GM10847 (cell line): Measurements from ENCODE around the gene ATG4B.

ENCODE experiments used
- POLR2A ChIP-seq: IDR thresholded peaks from 2 replicates; pipeline ENCODE4 v1.6.1; 2011; ENCODE audit not compliant: insufficient read length; ENCODE audit errors: extremely low read depth

Gene ATG4B

DNA sequence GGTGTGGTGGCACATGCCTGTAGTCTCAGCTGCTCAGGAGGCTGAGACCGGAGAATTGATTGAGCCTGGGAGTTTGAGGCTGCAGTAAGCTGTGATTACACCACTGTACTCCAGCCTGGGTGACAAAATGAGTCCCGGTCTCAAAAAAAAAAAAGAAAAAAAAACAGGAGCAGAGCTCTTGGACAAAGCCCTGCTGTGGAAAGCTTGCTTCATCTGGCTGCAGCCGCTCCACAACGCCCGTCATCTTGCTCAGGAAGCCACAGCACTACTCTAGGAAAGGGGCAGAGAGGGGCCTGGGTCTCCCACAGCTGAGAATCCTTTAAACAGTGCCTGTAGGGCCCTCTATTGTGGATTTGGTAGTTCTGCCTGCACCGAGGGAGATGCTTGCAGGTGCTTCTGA is 11.0 kb downstream of the ATG4B start:
- TF ChIP-seq POLR2A = no peak

DNA sequence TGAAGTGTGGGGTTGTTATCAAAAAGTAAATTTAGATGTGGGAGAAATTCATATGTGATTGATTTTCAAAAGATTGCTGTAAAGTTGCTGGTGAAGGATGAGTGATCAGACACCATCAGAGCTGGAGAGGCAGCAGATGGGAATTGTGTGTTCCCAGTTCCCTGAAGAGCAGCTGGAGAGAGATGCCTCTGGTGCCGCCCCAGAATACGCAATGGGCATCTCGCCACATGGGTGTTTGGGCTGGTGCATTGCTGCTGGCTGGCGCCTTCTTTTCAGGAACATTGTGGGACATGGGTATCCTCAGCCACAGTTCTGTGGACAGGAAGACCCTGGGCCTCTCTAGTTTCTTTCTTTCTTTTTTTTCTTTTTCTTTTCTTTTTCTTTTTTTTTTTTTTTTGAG is 11.9 kb downstream of the ATG4B start:
- no peak for TF ChIP-seq POLR2A

DNA sequence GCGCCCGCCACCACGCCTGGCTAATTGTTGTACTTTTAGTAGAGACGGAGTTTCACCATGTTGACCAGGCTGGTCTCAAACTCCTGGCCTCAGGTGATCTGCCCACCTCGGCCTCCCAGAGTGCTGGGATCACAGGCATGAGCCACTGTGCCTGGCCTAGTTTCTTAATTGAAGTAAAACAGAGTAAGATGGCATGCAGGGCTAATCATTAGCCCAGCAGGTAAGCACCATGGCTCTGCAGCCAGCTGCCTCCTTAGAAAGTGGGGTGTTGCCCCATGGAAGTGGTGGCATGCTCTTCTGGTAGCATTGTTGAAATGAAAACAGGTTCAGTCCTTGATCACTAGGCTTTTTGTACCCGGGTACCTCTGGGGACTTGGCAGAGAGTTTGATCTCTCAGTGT is 12.4 kb downstream of the ATG4B start:
- no peak for TF ChIP-seq POLR2A

DNA sequence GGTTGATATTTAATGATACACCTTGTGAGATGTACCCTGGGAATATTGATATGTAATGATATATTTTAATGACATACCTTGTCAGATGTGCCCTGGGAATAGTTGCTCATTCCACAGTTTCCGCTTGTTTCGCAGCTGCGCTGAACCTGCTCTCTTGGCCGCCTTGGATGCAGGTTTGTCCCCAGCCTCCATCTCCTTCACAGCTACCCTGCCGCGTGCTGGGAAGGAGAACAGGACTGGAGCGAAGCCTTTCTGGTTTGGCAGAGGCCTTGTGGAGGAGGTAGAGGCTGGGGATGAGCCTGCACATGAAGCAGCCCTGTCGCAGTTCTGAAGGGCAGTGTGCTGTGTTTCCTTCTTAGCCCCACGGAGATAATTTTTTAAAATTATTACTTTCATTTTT is 14.6 kb downstream of the ATG4B start:
- TF ChIP-seq POLR2A = no peak

DNA sequence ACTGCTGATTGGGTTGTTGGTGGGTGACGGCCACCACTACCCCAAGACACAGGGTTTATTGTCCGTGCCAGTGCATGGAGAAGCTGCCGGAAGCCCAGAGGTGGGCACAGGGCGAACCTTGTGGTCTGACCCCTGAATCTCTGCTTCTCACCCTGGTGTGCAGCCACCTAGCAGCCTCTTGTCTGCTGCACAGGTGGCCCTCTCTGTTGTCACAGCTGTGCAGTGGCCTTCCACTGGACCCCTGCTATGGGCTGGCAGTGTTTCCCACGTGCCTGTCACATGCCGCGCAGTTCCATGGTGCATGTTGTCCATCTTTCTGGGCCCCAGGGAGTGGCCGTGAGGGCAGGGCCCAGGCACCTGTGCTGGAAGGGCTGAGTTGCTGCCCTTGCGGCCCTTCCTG is 15.2 kb downstream of the ATG4B start:
- no peak for TF ChIP-seq POLR2A

DNA sequence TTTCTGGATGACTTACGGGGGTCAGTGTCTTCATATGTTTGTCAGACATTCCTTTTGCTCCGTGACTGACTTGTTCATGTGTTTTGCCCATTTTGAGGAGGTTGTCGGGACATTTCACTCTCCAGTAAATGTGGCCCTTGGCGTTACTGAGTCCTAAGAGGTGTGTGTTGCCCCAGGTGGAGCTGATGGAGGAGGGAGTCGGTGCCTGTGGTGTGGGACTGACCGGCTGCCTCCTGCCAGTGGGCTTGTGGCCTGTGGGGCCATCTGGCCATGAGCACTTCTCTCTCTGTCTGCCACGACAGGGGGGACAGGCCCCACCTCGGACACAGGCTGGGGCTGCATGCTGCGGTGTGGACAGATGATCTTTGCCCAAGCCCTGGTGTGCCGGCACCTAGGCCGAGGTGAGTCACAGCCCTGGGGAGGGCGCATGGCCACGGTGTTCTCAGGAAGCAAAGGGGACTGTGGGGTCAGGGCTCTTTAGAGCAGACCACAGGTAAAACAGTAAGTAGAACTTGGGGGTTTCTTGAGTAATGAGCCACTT is 15.8 kb downstream of the ATG4B start:
- TF ChIP-seq POLR2A = no peak

DNA sequence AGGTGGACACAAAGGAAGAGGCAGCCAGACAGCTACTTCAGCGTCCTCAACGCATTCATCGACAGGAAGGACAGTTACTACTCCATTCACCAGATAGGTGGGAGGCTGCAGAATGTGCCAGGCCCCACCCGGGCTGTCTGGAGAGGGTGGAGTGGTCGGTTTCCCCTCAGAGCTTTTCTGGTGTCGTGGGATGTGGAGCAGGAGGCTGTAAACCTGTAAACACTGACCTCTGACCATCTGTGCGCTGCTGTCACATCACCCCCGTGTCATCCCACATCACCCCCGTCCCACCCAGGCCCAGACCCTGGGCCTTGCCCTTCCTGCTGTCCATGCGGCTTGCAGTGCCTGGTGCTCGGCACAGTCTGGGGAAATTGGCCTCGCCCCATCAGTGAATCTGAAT is 17.1 kb downstream of the ATG4B start:
- TF ChIP-seq POLR2A = no peak

DNA sequence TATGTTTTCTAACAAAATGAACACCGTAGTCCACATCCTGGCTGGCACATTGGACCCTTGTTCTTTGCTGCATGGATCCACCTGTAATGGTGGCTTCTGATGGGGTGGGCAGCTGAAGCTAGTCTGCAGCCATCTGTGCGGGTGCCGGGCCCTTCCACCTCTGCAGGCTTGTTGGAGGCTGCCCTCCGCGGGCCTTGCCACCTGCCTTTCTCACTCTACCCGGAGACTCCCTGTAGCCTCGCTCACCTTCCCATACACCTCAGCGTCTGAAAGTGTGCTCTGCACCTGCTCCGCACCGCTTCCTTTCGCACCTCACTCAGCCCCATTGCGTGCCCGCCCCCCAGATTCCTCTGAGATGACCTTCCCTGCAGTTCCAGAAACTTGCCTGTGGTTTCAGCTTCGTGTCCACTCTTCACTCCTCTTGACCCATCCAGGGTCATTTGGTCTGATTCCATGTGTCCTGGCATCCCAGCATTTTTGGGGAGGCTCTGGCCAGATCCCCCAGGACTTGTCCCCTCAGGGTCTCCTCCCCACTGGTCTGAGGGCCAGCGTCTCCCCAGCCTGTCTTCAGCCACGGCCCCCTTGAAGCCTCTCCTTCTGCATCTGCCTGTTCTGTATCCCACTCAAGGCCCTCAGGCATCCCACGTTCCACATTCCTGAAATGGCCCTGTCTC is 18.2 kb downstream of the ATG4B start:
- no peak for TF ChIP-seq POLR2A

DNA sequence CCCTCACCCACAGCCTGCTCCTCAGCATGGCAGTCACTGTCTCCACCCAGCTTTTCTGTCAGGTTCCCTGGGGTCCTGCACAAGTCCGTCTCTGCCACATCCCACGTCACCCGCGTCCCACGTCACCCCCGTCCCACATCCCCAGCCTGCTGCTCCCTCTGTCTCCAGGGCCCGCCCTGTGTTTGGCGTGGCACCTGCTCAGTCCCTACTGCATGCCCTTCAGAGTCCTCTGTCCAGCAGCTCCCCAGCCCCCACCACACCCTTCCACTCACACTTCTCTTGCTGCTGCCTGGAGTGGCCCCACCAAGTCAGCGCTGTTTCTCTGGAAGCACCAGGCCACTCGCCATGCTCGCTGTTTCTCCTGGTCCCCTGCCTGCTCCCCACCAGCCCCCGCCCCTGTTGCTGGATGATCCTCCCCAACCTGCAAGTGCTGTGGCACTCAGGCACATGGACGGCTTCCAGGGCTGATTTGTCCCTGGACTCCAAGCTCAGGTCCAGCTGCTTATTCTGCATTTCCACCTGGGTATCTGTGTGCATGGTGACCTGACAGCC is 18.8 kb downstream of the ATG4B start:
- no peak for TF ChIP-seq POLR2A

DNA sequence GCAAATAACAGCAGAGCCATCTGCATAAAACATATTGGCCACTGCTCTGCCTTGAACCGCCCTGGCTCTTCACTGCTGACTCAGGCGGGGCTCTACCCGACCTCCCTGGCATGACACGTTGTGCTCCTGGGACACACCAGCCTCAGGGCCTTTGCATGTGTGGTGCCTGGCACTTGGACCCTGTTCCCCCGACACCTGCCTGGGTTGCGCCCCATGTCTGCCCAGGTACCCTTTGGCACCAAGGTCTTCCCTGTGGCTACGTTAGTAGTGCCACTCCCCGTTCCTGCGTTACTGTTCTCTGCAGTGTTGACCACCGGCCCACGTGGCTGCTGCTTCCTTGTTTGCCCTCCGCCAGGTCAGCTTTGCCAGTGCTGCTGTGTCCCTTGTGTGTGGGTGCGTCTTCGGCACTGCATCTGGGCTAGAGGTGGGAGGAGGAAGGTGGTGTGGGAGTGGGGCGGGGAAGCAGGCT is 20.3 kb downstream of the ATG4B start:
- no peak for TF ChIP-seq POLR2A

DNA sequence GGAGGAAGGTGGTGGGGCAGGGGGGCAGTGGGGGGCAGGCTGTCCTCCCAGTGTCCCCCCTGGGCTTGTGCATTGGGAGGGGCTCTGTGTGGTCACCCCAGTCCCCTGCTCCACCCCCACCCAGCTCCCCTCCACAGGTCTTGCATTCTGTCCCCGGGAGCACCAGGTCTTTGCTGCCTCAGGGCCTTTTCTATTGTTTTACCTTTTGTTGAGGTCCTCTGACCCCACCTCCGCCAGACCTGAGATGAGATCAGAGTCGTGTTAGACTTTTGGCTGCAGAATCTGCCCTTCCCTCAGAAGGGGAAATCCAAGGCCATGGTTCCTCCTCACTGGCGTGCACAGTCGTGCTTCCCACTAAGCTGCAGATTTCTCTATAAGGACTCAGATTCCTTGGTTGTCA is 20.8 kb downstream of the ATG4B start:
- no peak for TF ChIP-seq POLR2A

DNA sequence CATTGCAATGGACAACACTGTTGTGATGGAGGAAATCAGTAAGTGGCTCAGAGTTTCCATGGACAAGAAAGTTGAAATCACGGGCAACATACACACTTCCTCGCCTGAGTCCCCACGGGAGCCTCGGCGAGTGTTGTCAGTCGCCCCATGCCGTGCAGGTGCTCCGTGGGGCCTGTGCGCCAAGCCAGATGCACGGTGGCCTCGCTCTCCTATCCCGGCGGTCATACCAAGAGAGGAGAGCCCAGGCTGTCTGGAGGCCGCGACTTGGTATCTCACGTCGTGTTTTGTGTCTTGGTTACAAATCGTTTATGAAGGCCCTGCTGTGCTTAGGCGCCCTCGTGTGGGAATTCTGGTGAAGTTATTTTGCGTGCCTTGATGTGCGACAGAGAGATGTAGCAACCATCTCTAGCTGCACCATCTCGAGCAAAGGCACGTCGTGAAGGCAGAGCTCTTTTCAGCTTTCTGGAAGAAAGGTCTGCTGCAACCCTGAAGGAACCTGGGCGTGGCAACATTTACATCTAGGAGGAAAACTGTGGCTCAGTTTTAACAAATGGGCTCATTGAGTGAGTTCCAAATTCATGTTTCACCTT is 21.8 kb downstream of the ATG4B start:
- TF ChIP-seq POLR2A = no peak

DNA sequence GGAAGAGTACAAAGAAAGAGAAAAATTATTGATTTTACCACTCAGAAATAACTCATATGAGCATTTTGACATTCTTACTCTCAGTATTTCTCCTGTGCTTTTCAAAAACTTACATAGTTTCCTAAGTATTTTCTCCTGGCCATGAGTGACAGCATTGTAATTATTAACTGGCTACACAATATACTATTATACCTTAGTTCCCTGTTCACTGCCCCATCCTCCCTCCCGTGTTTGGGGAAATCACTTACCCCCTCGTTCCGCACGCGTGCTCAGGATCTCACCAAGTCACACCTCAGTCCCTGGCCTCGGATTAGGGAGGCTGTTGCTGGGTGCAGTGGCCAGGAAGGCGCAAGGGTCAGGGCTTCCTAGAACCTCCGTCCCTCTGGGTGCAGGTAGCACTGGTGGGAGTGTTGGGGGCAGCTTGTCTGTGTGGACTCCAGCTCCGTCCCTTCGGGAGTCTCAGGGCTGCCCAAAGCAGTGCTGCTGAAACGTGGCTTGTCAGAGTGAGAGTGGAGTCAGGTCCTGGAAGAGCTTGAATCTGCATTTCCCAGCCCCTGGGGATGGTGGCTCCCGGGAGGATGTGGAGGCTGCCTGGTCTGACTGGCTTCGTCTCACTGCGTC is 23.2 kb downstream of the ATG4B start:
- TF ChIP-seq POLR2A = no peak

DNA sequence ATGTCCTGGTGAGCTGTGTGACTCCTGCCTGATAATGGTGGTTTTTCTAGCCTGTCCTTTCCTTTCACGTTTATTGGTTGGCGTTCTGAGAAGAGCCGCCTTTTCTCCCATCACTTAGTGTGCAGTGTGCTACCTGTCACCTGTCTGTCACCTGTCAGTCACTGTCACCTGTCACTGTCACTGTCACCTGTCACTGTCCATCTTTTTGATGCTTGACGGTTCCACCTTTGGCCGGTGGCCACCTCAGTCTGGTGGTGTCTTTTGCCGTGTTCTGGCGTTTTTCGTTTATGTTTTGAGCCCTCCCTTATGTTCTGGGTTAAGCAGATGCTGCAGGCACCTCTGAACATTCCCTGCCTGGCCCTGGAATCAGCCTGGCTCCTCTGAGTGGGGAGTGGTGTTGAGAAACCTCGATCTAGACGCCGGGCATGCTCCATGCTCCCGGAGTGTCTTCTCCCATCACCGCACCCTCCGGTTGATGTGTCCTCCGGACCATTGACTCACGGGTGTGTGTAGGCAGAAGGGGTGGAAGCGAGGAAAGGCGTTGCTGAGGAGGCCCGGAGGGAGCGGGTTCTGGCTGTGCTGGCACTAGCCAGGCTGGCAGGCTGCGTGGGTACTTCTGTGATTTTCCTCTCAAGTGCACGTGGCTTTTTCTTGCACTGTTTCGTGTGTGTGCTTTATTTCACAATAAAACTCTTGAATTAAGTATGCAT is 28.4 kb downstream of the ATG4B start:
- TF ChIP-seq POLR2A = no peak

DNA sequence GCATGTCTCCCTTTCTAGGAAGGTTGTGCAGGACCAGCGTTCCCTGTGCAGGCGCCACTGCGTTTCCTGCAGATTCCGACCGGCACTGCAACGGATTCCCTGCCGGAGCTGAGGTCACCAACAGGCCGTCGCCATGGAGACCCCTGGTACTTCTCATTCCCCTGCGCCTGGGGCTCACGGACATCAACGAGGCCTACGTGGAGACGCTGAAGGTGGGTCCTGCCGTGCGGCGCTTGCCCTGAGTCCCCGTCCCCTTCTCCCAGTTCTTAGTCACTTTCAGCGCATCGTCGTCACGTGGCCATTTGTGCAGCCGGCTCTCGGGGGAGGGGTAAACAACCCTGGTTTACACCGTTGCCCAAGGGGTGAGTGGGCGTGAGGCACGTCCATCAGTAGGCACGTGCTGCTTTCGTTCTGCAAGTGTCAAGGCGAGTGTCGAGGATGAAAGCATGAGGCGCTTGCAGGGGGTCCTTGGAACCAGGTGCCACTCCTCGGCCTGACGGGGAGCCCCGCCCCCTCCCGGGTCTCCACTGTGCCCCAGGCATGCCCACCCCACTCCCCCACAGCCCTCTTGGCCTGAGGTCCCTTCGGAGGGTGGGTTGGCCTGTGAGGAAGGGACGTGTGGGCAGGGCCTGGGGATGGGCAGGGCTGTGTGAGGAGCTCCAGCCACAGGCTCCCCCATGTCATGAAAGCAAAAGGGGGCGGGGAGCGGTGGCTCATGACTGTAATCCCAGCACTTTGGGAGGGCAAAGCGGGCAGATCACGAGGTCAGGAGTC is 29.3 kb downstream of the ATG4B start:
- no peak for TF ChIP-seq POLR2A
